SK-N-SH (cell line): ENCODE data around the gene N4BP2L2. TPM values are rescaled to one million over a fixed set of nuclear protein-coding genes. Genes with fewer than 3 reads are reported as not detected.
A peak's percentile ranks its signal among the peaks of the same experiment; 100 is the strongest.

Source experiments
- CTCF ChIA-PET: fragments of 300-600, 350-600 bp; formaldehyde crosslinking; extraction: SDS; loops from one replicate; lab custom pipeline; 2021; lab: Yijun Ruan, JAX
- POLR2A ChIA-PET: fragments of 350-600 bp; sonication (Branson Sonifier 250); formaldehyde crosslinking; extraction: SDS; loops from one replicate; lab custom pipeline; 2020; ENCODE audit warnings: antibody characterized with exemption, inconsistent platforms; lab: Yijun Ruan, JAX
- DNase-seq: peaks from one replicate; pipeline ENCODE4 v3.0.0; 2012
- H2AFZ ChIP-seq: fragments of 200-600 bp; sonication (generic); 2 replicates; pipeline ENCODE4 v1.8.1; 2016; ENCODE audit warnings: antibody characterized with exemption, mild to moderate bottlenecking, low read depth
- H3F3A ChIP-seq: fragments of 200-600 bp; sonication (generic); replicated peaks from 2 replicates; pipeline ENCODE3; 2016; ENCODE audit warnings: antibody characterized with exemption, mild to moderate bottlenecking; ENCODE audit not compliant: insufficient read depth
- H3K27ac ChIP-seq, 2 experiments: fragments of 200-500 bp in 1 of 2; fragments of 200-600 bp in 1 of 2; sonication (Bioruptor generic) in 1 of 2; sonication (generic), shearing (Covaris generic) in 1 of 2; 2 replicates each; pipeline versions ENCODE4 v1.5.1 to v1.6.1; 2014 to 2016; ENCODE audit warnings: low read depth in 2 of 2, inconsistent platforms in 1 of 2, low read length in 1 of 2, mild to moderate bottlenecking in 1 of 2, mixed read lengths in 1 of 2
- H3K27me3 ChIP-seq: fragments of 200-600 bp; sonication (generic), shearing (Covaris generic); 2 replicates; pipeline ENCODE4 v1.6.1; 2016; ENCODE audit warnings: mixed run types; ENCODE audit not compliant: insufficient read depth
- H3K36me3 ChIP-seq, 2 experiments: fragments of 200-500 bp in 1 of 2; fragments of 200-600 bp in 1 of 2; sonication (Bioruptor generic) in 1 of 2; sonication (generic) in 1 of 2; replicated peaks in 1 of 2; 2 replicates each; pipeline versions ENCODE3 to v1.5.1; 2014 to 2016; ENCODE audit warnings: low read length in 1 of 2, mild to moderate bottlenecking in 1 of 2; ENCODE audit not compliant: insufficient read depth in 2 of 2, control insufficient read depth in 1 of 2
- H3K4me1 ChIP-seq, 2 experiments: fragments of 200-500 bp in 1 of 2; fragments of 200-600 bp in 1 of 2; sonication (Bioruptor generic) in 1 of 2; sonication (generic), shearing (Covaris generic) in 1 of 2; 2 replicates each; pipeline versions ENCODE4 v1.5.1 to v1.6.1; 2014 to 2016; ENCODE audit warnings: low read depth in 1 of 2, low read length in 1 of 2, mixed run types in 1 of 2; ENCODE audit not compliant: insufficient read depth in 2 of 2, control insufficient read depth in 1 of 2
- H3K4me2 ChIP-seq: fragments of 200-600 bp; sonication (generic), shearing (Covaris generic); 2 replicates; pipeline ENCODE4 v1.6.1; 2017; ENCODE audit warnings: mixed run types
- H3K4me3 ChIP-seq, 2 experiments: fragments of 200-500 bp in 1 of 2; fragments of 200-600 bp in 1 of 2; sonication (Bioruptor generic) in 1 of 2; sonication (generic), shearing (Covaris generic) in 1 of 2; 2 replicates each; pipeline versions ENCODE4 v1.5.1 to v1.8.1; 2014 to 2016; ENCODE audit warnings: low read depth in 2 of 2, inconsistent platforms in 1 of 2, low read length in 1 of 2, mild to moderate bottlenecking in 1 of 2, mixed read lengths in 1 of 2, moderate library complexity in 1 of 2
- H3K79me2 ChIP-seq: fragments of 200-600 bp; sonication (generic); 2 replicates; pipeline ENCODE4 v1.8.1; 2017; ENCODE audit warnings: mild to moderate bottlenecking; ENCODE audit not compliant: insufficient read depth
- H3K9ac ChIP-seq: fragments of 200-600 bp; sonication (generic); 2 replicates; pipeline ENCODE4 v1.6.1; 2017; ENCODE audit warnings: mixed run types
- H3K9me2 ChIP-seq: fragments of 200-600 bp; sonication (generic); 2 replicates; pipeline ENCODE4 v1.6.1; 2017; ENCODE audit warnings: mixed run types
- H3K9me3 ChIP-seq: fragments of 200-600 bp; sonication (generic); 2 replicates; pipeline ENCODE4 v1.6.1; 2017; ENCODE audit warnings: mixed run types, mild to moderate bottlenecking, moderate library complexity
- H4K20me1 ChIP-seq: fragments of 200-600 bp; sonication (generic); 2 replicates; pipeline ENCODE4 v1.6.1; 2017; ENCODE audit warnings: mild to moderate bottlenecking, mixed run types; ENCODE audit not compliant: insufficient read depth
- CTCF ChIP-seq: fragments of 200-600 bp; sonication (generic); IDR thresholded peaks from 2 replicates; pipeline ENCODE4 v1.6.1; 2017; ENCODE audit warnings: antibody characterized with exemption, mild to moderate bottlenecking, moderate library complexity
- ELF1 ChIP-seq: IDR thresholded peaks from 2 replicates; pipeline ENCODE4 v1.4.0; 2012
- EP300 ChIP-seq, 2 experiments: IDR thresholded peaks; 2 replicates each; pipeline versions ENCODE4 v1.4.0 to v1.6.1; 2012; ENCODE audit warnings: borderline replicate concordance in 1 of 2, low read depth in 1 of 2, low read length in 1 of 2
- EZH2phosphoT487 ChIP-seq: fragments of 200-600 bp; sonication (generic); IDR thresholded peaks from 2 replicates; pipeline ENCODE4 v1.6.1; 2017; ENCODE audit warnings: low read depth, mixed run types, mild to moderate bottlenecking, antibody characterized with exemption, moderate library complexity, borderline replicate concordance
- FOXM1 ChIP-seq: IDR thresholded peaks from 2 replicates; pipeline ENCODE4 v1.4.0; 2012; ENCODE audit warnings: low read depth, mild to moderate bottlenecking
- GABPA ChIP-seq: IDR thresholded peaks from 2 replicates; pipeline ENCODE4 v1.4.0; 2012; ENCODE audit warnings: low read depth, mild to moderate bottlenecking
- GATA2 ChIP-seq: sonication (generic); formaldehyde crosslinking; IDR thresholded peaks from 2 replicates; pipeline ENCODE4 v1.5.0; 2020; ENCODE audit warnings: mild to moderate bottlenecking, missing genetic modification reagents
- JUND ChIP-seq: IDR thresholded peaks from 2 replicates; pipeline ENCODE4 v1.4.0; 2012
- MAX ChIP-seq: IDR thresholded peaks from 2 replicates; pipeline ENCODE4 v1.4.0; 2012; ENCODE audit warnings: low read depth
- MEF2A ChIP-seq: IDR thresholded peaks from 2 replicates; pipeline ENCODE4 v1.4.0; 2012; ENCODE audit warnings: low read depth, borderline replicate concordance
- MXI1 ChIP-seq: IDR thresholded peaks from 2 replicates; pipeline ENCODE4 v1.6.1; 2012; ENCODE audit warnings: mild to moderate bottlenecking, low read depth, low read length, improper control_type of control experiment
- NFIC ChIP-seq: IDR thresholded peaks from 2 replicates; pipeline ENCODE4 v1.4.0; 2012; ENCODE audit warnings: borderline replicate concordance
- NRF1 ChIP-seq: IDR thresholded peaks from 2 replicates; pipeline ENCODE4 v1.6.1; 2012; ENCODE audit warnings: low read depth, mild to moderate bottlenecking, low read length
- POLR2AphosphoS5 ChIP-seq: IDR thresholded peaks from 2 replicates; pipeline ENCODE4 v1.6.1; 2012; ENCODE audit warnings: low read depth, low read length
- RCOR1 ChIP-seq: fragments of 150-350 bp; IDR thresholded peaks from 2 replicates; pipeline ENCODE4 v1.6.1; 2017; ENCODE audit warnings: antibody characterized with exemption, low read length
- REST ChIP-seq: IDR thresholded peaks from 2 replicates; pipeline ENCODE4 v1.6.1; 2012; ENCODE audit warnings: mild to moderate bottlenecking, low read depth, low read length, moderate library complexity
- RFX5 ChIP-seq: IDR thresholded peaks from 2 replicates; pipeline ENCODE4 v1.6.1; 2012; ENCODE audit warnings: mild to moderate bottlenecking, improper control_type of control experiment, low read length
- RXRA ChIP-seq: IDR thresholded peaks from 2 replicates; pipeline ENCODE4 v1.4.0; 2012; ENCODE audit warnings: low read depth, mild to moderate bottlenecking, borderline replicate concordance
- SMC3 ChIP-seq: IDR thresholded peaks from 2 replicates; pipeline ENCODE4 v1.6.1; 2012; ENCODE audit warnings: low read depth, low read length, improper control_type of control experiment
- TAF1 ChIP-seq: IDR thresholded peaks from 2 replicates; pipeline ENCODE4 v1.6.1; 2012; ENCODE audit warnings: low read depth, mild to moderate bottlenecking, low read length, moderate library complexity, borderline replicate concordance
- TCF12 ChIP-seq: IDR thresholded peaks from 2 replicates; pipeline ENCODE4 v1.4.0; 2012
- YY1 ChIP-seq: IDR thresholded peaks from 2 replicates; pipeline ENCODE4 v1.4.0; 2012; ENCODE audit warnings: low read depth, mild to moderate bottlenecking
- ZBTB33 ChIP-seq: IDR thresholded peaks from 2 replicates; pipeline ENCODE4 v1.4.0; 2012; ENCODE audit warnings: low read depth, borderline replicate concordance
- WGBS: methylation state at CpG from one replicate; pipeline ENCODE4 v1.1.6; 2017; ENCODE audit warnings: low lambda C conversion rate; 5-methylcytosine and 5-hydroxymethylcytosine counted together
- polyA plus RNA-seq, 3 experiments: library from polyadenylated mRNA; depleted of rRNA; stranded (reverse); fragments of >200 nt; gene quantifications; 2 replicates each; pipeline ENCODE4 v1.2.3, GENCODE V29; 2012

N4BP2L2 gene
- polyA plus RNA-seq, 1 of the 3 experiments (the other 2 are of a cell fraction): 16.0 TPM

GRCh38 chr13:32538621-32539246 is at the start of gene N4BP2L2 (continued):
- TF ChIP-seq YY1 (peak; percentile 97), MAX (peak; percentile 82), EZH2phosphoT487 (no peak), ELF1 (peak; percentile 86), MXI1 (peak; percentile 48; the same call in 1 of the 2 replicates), RCOR1 (peak; percentile 71), FOXM1 (no peak)

GRCh38 chr13:32587811-32588170 is 49.2 kb upstream of the N4BP2L2 start:
- no peaks in the 10 kb centered on the region for H3K27me3 ChIP-seq
- no peaks in the 10 kb centered on the region for H3K36me3 ChIP-seq
- H3K4me1 ChIP-seq: peaks cover 15 to 26% of the 10 kb centered on the region in 2 experiments; a peak in 3 of 4 replicates
- H3F3A ChIP-seq: peaks cover 8% of the 10 kb centered on the region
- peak overlapping the region; percentile 84 for H3K9ac ChIP-seq
- peak overlapping the region; percentile 60 for H2AFZ ChIP-seq
- no peaks in the 10 kb centered on the region for H3K9me2 ChIP-seq
- peaks cover 24% of the 10 kb centered on the region for H4K20me1 ChIP-seq
- CTCF ChIA-PET: interaction anchor here (0.7 to 4.8 kb wide), 22 partner anchors 9 to 1137 kb away, joined by 3 to 28 read pairs (median 4); no protein-coding TSS in a partner anchor
- H3K4me2 ChIP-seq: peak overlapping the region; percentile 78
- H3K79me2 ChIP-seq: peaks cover 58% of the 10 kb centered on the region
- POLR2A ChIA-PET: interaction anchor here (1.1 kb wide), 1 partner anchor 359 kb away, joined by 4 read pairs; no protein-coding TSS in a partner anchor
- H3K9me3 ChIP-seq: no peaks in the 10 kb centered on the region
- peak overlapping the region; percentile 88 to 91 for H3K4me3 ChIP-seq
- 3% methylated on average over 8 of the region's 8 CpGs for WGBS
- peak overlapping the region; percentile 90 to 97 for H3K27ac ChIP-seq
- TF ChIP-seq JUND (no peak), REST (no peak), YY1 (no peak), ZBTB33 (no peak), RCOR1 (no peak), RFX5 (no peak), GABPA (no peak), SMC3 (no peak), FOXM1 (no peak), GATA2 (CRISPR knock-in tag) (no peak), NRF1 (no peak), MEF2A (no peak), CTCF (no peak), MXI1 (no peak; the same call in 1 of the 2 replicates), POLR2AphosphoS5 (no peak), TAF1 (no peak), NFIC (no peak), EP300 (IDR thresholded peaks at IDR 0.05; ENCODE audit: borderline replicate concordance in 1 of 2, low read depth in 1 of 2, low read length in 1 of 2) (no peak), TCF12 (no peak), RXRA (no peak)
- DNase-seq: no peak
